Right lobe of liver (tissue), 4 donors: Measurements from ENCODE around the gene RAB14.

ENCODE experiments used
- CTCF ChIP-seq, 4 donors: fragments of 200-600 bp in 3 of 4; fragments of 450-650 bp in 1 of 4; IDR thresholded peaks; one replicate each; pipeline versions ENCODE4 v1.5.1 to v1.8.0; 2016 to 2022; ENCODE audit warnings: antibody characterized with exemption in 4 of 4, mild to moderate bottlenecking in 2 of 4
- POLR2A ChIP-seq: fragments of 450-650 bp; IDR thresholded peaks from one replicate; pipeline ENCODE4 v1.6.1; 2017; ENCODE audit warnings: antibody characterized with exemption, mild to moderate bottlenecking
- donor health status: DM: no; HTN: no; CAD: no.
- donor health status: DM: no; HTN: no; CAD: no.
- donor health status: DM: no; HTN: yes; CAD: no.

DNA sequence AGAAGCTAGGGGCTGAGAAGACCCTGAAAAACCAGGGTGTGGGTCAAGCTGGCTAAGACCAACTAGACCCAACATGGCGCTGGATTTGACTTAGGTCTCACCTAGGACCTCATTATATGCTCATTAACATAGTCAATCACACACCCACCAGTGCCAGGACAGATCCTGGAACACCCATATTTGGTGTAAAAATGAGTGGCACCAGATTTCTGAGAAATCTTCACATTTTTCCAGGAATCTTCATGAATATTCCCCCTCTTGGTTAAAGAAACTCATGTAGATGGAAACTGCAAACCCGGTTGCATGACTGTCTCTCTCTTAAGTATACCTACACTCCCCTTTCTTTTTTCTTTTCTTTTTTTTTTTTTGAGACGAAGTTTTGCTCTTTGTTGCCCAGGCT, 17.9 kb upstream of the RAB14 start:
- TF ChIP-seq CTCF (IDR thresholded peaks at IDR 0.05) (no peak), POLR2A (no peak)
